Measurements from ENCODE around the gene POSTN.
"Not testable (repeated sequence)": the region's sequence is repeated elsewhere in the genome, so short reads cannot be mapped to it uniquely, and the experiment has no call there.

POSTN gene

DNA sequence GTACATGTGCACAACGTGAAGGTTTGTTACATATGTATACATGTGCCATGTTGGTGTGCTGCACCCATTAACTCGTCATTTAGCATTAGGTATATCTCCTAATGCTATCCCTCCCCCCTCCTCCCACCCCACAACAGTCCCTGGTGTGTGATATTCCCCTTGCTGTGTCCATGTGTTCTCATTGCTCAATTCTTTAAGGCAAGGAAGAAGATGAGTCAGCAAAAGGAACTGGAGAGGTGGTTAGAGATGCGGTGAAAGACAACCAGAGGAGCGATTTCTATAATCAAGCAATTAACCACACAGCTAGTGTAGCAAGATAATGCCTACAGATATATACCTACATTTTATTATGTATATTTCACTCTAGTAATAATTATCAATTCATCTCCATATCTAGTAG is 9.2 kb downstream of the POSTN start:
- not testable (repeated sequence) for H3K4me3 ChIP-seq (ENCODE audit: low read depth, low read length); H3K9me3 ChIP-seq (ENCODE audit: control insufficient read depth, insufficient read depth, low read length); H3K27me3 ChIP-seq (ENCODE audit: control insufficient read depth, insufficient read depth, low read length); H3K36me3 ChIP-seq (ENCODE audit: control insufficient read depth, insufficient read depth, low read length); H3K9ac ChIP-seq (ENCODE audit: low read depth, low read length); H3K4me1 ChIP-seq (ENCODE audit: control insufficient read depth, insufficient read depth, low read length)

- no peaks in the 10 kb centered on the region for H3K27me3 ChIP-seq (ENCODE audit: control insufficient read depth, insufficient read depth, low read length)
- H3K9ac ChIP-seq (ENCODE audit: low read depth, low read length), result no peak overlapping the region
- no peak overlapping the region for H3K4me3 ChIP-seq (ENCODE audit: low read depth, low read length)
- H3K36me3 ChIP-seq (ENCODE audit: control insufficient read depth, insufficient read depth, low read length), result no peaks in the 10 kb centered on the region
- H3K4me1 ChIP-seq (ENCODE audit: control insufficient read depth, insufficient read depth, low read length), result no peaks in the 10 kb centered on the region
- H3K9me3 ChIP-seq (ENCODE audit: control insufficient read depth, insufficient read depth, low read length), result no peaks in the 10 kb centered on the region
Observed at GRCh38 chr13:37587236-37587635, 11.3 kb downstream of the POSTN start.

DNA sequence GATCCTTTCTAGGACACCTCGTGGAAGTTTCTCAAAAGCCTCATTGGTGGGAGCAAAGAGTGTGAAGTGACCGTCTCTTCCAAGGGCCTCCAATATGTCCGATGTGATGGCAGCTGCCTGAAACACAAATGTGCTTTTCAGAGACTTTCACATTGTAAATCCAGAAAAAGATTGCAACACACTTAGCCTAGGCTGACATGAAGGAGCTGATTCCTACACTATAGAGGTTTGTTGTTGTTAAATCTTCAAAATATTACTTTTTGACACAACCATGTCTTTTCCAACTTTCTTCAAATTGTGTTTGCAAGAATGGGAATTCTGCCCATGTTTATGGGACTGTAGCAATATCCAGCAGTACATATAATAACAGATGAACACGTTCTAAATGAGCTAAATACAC is 12.4 kb downstream of the POSTN start:
- no peaks in the 10 kb centered on the region for H3K27me3 ChIP-seq (ENCODE audit: control insufficient read depth, insufficient read depth, low read length)
- no peak overlapping the region for H3K4me3 ChIP-seq (ENCODE audit: low read depth, low read length)
- no peaks in the 10 kb centered on the region for H3K4me1 ChIP-seq (ENCODE audit: control insufficient read depth, insufficient read depth, low read length)
- H3K9ac ChIP-seq (ENCODE audit: low read depth, low read length), result no peak overlapping the region
- no peaks in the 10 kb centered on the region for H3K36me3 ChIP-seq (ENCODE audit: control insufficient read depth, insufficient read depth, low read length)
- no peaks in the 10 kb centered on the region for H3K9me3 ChIP-seq (ENCODE audit: control insufficient read depth, insufficient read depth, low read length)

DNA sequence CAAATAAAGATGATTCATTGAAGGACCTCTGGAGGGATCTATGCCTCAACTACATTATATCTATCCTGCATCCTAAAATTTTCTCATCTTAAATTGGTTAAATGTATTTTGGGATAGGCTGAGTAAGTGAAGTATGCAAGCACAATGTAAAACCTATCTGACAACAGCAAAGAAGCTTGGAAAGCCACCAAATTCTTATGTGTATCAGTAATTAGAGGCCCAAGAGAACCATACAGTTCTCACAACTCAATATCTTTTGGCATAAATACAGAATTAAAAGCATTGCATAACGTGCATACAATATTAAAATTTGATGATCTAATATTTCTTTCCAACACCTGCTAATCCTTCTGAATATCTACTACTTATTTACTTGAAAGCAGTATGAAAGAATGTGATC is 13.0 kb downstream of the POSTN start:
- Histone ChIP-seq H3K4me3 (ENCODE audit: low read depth, low read length) (no peak overlapping the region), H3K27me3 (ENCODE audit: control insufficient read depth, insufficient read depth, low read length) (no peaks in the 10 kb centered on the region), H3K9me3 (ENCODE audit: control insufficient read depth, insufficient read depth, low read length) (no peaks in the 10 kb centered on the region), H3K9ac (ENCODE audit: low read depth, low read length) (no peak overlapping the region), H3K4me1 (ENCODE audit: control insufficient read depth, insufficient read depth, low read length) (no peaks in the 10 kb centered on the region), H3K36me3 (ENCODE audit: control insufficient read depth, insufficient read depth, low read length) (no peaks in the 10 kb centered on the region)

DNA sequence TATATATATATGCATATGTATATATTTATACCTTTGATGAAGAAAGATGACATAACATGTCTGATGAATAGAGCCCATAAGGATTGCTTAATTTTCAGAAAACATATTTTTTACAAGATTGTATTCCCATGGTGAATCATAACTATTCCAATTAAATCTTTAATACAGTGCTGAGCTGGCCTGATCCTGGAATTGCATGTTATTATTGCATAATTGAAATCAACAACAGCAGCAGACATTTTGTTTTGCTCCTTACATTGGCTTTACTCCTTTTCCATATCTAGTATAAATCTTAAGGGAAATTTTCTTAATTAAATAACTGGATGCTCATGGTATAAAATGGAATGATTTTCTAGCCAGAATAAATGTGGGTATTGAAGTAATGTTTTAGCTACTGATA is 22.0 kb downstream of the POSTN start:
- no peak overlapping the region for H3K9ac ChIP-seq (ENCODE audit: low read depth, low read length)

GRCh38 chr13:37565425-37565824 is 33.1 kb downstream of the POSTN start:
- Histone ChIP-seq H3K4me3 (ENCODE audit: low read depth, low read length) (no peak overlapping the region), H3K9me3 (ENCODE audit: control insufficient read depth, insufficient read depth, low read length) (no peaks in the 10 kb centered on the region), H3K36me3 (ENCODE audit: control insufficient read depth, insufficient read depth, low read length) (no peaks in the 10 kb centered on the region), H3K9ac (ENCODE audit: low read depth, low read length) (no peak overlapping the region), H3K4me1 (ENCODE audit: control insufficient read depth, insufficient read depth, low read length) (no peaks in the 10 kb centered on the region), H3K27me3 (ENCODE audit: control insufficient read depth, insufficient read depth, low read length) (no peaks in the 10 kb centered on the region)

More for the DNA sequence above, 22.0 kb downstream of the POSTN start:
- Histone ChIP-seq H3K9me3 (ENCODE audit: control insufficient read depth, insufficient read depth, low read length) (no peaks in the 10 kb centered on the region), H3K27me3 (ENCODE audit: control insufficient read depth, insufficient read depth, low read length) (no peaks in the 10 kb centered on the region), H3K4me1 (ENCODE audit: control insufficient read depth, insufficient read depth, low read length) (no peaks in the 10 kb centered on the region), H3K4me3 (ENCODE audit: low read depth, low read length) (no peak overlapping the region), H3K36me3 (ENCODE audit: control insufficient read depth, insufficient read depth, low read length) (no peaks in the 10 kb centered on the region)

DNA sequence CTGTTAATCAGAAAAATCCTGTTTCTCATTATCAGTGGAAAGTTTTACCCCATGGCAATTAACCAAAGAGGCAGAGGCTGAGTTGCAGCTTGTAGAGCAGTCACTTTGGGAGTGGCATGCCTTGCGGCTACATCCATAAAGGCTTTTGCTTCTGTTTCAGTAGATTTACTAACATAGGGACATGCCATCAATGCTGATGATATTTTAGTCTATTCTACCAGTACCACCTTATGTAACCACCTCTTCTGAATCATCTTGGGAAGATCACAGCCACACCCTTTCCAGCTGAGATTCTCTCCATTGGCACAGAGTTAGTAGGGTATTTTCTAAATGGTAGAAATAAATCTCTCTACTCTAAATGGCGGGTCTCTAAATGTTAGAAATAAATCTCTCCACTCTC is 37.5 kb downstream of the POSTN start:
- H3K9me3 ChIP-seq (ENCODE audit: control insufficient read depth, insufficient read depth, low read length), result no peaks in the 10 kb centered on the region
- no peaks in the 10 kb centered on the region for H3K36me3 ChIP-seq (ENCODE audit: control insufficient read depth, insufficient read depth, low read length)
- no peak overlapping the region for H3K4me3 ChIP-seq (ENCODE audit: low read depth, low read length)
- H3K9ac ChIP-seq (ENCODE audit: low read depth, low read length), result no peak overlapping the region
- no peaks in the 10 kb centered on the region for H3K4me1 ChIP-seq (ENCODE audit: control insufficient read depth, insufficient read depth, low read length)
- no peaks in the 10 kb centered on the region for H3K27me3 ChIP-seq (ENCODE audit: control insufficient read depth, insufficient read depth, low read length)

GRCh38 chr13:37560526-37560925 is 38.0 kb downstream of the POSTN start:
- Histone ChIP-seq H3K4me3 (ENCODE audit: low read depth, low read length) (no peak overlapping the region), H3K9ac (ENCODE audit: low read depth, low read length) (no peak overlapping the region), H3K4me1 (ENCODE audit: control insufficient read depth, insufficient read depth, low read length) (no peaks in the 10 kb centered on the region), H3K36me3 (ENCODE audit: control insufficient read depth, insufficient read depth, low read length) (no peaks in the 10 kb centered on the region), H3K9me3 (ENCODE audit: control insufficient read depth, insufficient read depth, low read length) (no peaks in the 10 kb centered on the region), H3K27me3 (ENCODE audit: control insufficient read depth, insufficient read depth, low read length) (no peaks in the 10 kb centered on the region)

DNA sequence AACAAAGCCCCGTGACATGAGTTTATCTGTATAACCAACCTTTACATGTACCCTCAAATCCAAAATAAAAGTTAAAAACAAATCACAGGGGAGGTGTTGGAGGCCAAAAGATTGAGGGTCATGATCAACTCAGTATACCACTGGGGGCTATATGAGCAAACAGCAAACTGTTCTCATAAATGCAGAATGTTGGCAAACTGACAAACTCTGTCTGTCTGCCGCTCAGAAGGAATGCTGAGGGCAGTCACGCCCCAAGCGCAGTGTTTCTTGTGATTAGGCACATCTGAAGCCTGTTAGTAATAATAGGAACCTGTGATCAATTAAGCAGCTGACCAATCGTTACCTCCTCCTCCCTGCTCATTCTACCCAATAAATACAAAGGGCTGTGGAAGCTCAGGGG is 39.8 kb downstream of the POSTN start:
- H3K9me3 ChIP-seq (ENCODE audit: control insufficient read depth, insufficient read depth, low read length); H3K4me1 ChIP-seq (ENCODE audit: control insufficient read depth, insufficient read depth, low read length); H3K4me3 ChIP-seq (ENCODE audit: low read depth, low read length); H3K27me3 ChIP-seq (ENCODE audit: control insufficient read depth, insufficient read depth, low read length); H3K36me3 ChIP-seq (ENCODE audit: control insufficient read depth, insufficient read depth, low read length); H3K9ac ChIP-seq (ENCODE audit: low read depth, low read length): not testable (repeated sequence)

- Histone ChIP-seq H3K9ac (ENCODE audit: low read depth, low read length) (no peak overlapping the region), H3K9me3 (ENCODE audit: control insufficient read depth, insufficient read depth, low read length) (peaks cover 6% of the 10 kb centered on the region)
Observed at GRCh38 chr13:37546087-37546486, 52.5 kb downstream of the POSTN start.

GRCh38 chr13:37544995-37545394 is 53.6 kb downstream of the POSTN start:
- H3K27me3 ChIP-seq (ENCODE audit: control insufficient read depth, insufficient read depth, low read length), result no peaks in the 10 kb centered on the region
- no peaks in the 10 kb centered on the region for H3K4me1 ChIP-seq (ENCODE audit: control insufficient read depth, insufficient read depth, low read length)
- no peak overlapping the region for H3K4me3 ChIP-seq (ENCODE audit: low read depth, low read length)
- H3K9ac ChIP-seq (ENCODE audit: low read depth, low read length), result no peak overlapping the region
- H3K36me3 ChIP-seq (ENCODE audit: control insufficient read depth, insufficient read depth, low read length), result no peaks in the 10 kb centered on the region
- peaks cover 6% of the 10 kb centered on the region for H3K9me3 ChIP-seq (ENCODE audit: control insufficient read depth, insufficient read depth, low read length)

More at GRCh38 chr13:37546087-37546486, 52.5 kb downstream of the POSTN start:
- no peaks in the 10 kb centered on the region for H3K27me3 ChIP-seq (ENCODE audit: control insufficient read depth, insufficient read depth, low read length)
- H3K4me3 ChIP-seq (ENCODE audit: low read depth, low read length), result no peak overlapping the region
- no peaks in the 10 kb centered on the region for H3K4me1 ChIP-seq (ENCODE audit: control insufficient read depth, insufficient read depth, low read length)
- H3K36me3 ChIP-seq (ENCODE audit: control insufficient read depth, insufficient read depth, low read length), result no peaks in the 10 kb centered on the region

- Histone ChIP-seq H3K36me3 (ENCODE audit: control insufficient read depth, insufficient read depth, low read length) (no peaks in the 10 kb centered on the region), H3K9ac (ENCODE audit: low read depth, low read length) (no peak overlapping the region)
Observed at GRCh38 chr13:37539976-37540605, 58.5 kb downstream of the POSTN start.

More at GRCh38 chr13:37539976-37540605, 58.5 kb downstream of the POSTN start:
- Histone ChIP-seq H3K4me3 (ENCODE audit: low read depth, low read length) (no peak overlapping the region), H3K27me3 (ENCODE audit: control insufficient read depth, insufficient read depth, low read length) (no peaks in the 10 kb centered on the region), H3K4me1 (ENCODE audit: control insufficient read depth, insufficient read depth, low read length) (no peaks in the 10 kb centered on the region), H3K9me3 (ENCODE audit: control insufficient read depth, insufficient read depth, low read length) (no peaks in the 10 kb centered on the region)
